ENCODE results near the gene SNIP1. TPM values are rescaled to one million over a fixed set of nuclear protein-coding genes. Genes with fewer than 3 reads are reported as not detected.
"Not testable (repeated sequence)": the region's sequence is repeated elsewhere in the genome, so short reads cannot be mapped to it uniquely, and the experiment has no call there.

The SNIP1 gene
- total and polyA plus RNA-seq, 2 experiments from 2014 or later = 6.5 to 10.5 TPM

GRCh38 chr1:37593726-37594125 lies 39.6 kb upstream of the SNIP1 start:
- DNase-seq (ENCODE audit: low spot score) = no peak
- Histone ChIP-seq H3K9me2 (replicated peaks; ENCODE audit: insufficient read depth) (no peaks in the 10 kb centered on the region), H4K20me1 (ENCODE audit: insufficient read depth, poor library complexity, severe bottlenecking) (peaks cover 14% of the 10 kb centered on the region), H3K27me3 (no peaks in the 10 kb centered on the region), H3K9me3 (ENCODE audit: low read depth) (no peaks in the 10 kb centered on the region), H3K4me3 (no peak overlapping the region), H3K27ac (no peak overlapping the region), H3K79me2 (peaks cover 47% of the 10 kb centered on the region), H3K36me3 (replicated peaks; ENCODE audit: insufficient read depth, low read depth) (no peaks in the 10 kb centered on the region), H3K4me1 (ENCODE audit: insufficient read depth) (peaks cover 11% of the 10 kb centered on the region), H3K4me2 (peak overlapping the region; percentile 87), H2AFZ (no peak overlapping the region)
- 96% methylated on average over 6 of the region's 6 CpGs for WGBS (ENCODE audit: low lambda C conversion rate, missing lambda C conversion rate)
- no peak for TF ChIP-seq EZH2 (IDR thresholded peaks at IDR 0.05; ENCODE audit: borderline replicate concordance)
- no peak for TF ChIP-seq EZH2phosphoT487 (IDR thresholded peaks at IDR 0.05; ENCODE audit: low read depth, severe bottlenecking, unreplicated experiment)
- TF ChIP-seq CTCF (IDR thresholded peaks at IDR 0.05; ENCODE audit: poor library complexity) = no peak

DNA sequence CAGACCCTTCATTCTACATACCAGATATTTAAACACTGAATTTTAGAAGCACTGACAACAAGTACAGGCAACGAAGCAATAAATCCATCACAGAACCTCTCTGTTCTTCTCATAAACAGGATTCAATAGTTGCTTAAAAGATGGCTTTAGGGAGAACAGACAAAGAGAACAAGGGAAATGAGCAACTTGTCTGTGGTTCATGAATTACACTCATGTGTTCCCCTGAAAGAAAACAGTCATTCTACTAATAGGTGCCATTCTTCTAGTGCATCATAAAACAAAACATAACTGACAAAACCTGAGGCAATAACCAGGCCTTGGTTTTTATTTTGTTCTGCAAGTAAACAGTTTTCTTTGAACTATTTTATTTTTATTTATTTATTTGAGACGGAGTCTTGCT lies 34.8 kb upstream of the SNIP1 start:
- no peaks in the 10 kb centered on the region for H3K27me3 ChIP-seq
- no peak for DNase-seq (ENCODE audit: low spot score)
- no peak for TF ChIP-seq CTCF (IDR thresholded peaks at IDR 0.05; ENCODE audit: poor library complexity)
- TF ChIP-seq EZH2 (IDR thresholded peaks at IDR 0.05; ENCODE audit: borderline replicate concordance) = no peak
- TF ChIP-seq EZH2phosphoT487 (IDR thresholded peaks at IDR 0.05; ENCODE audit: low read depth, severe bottlenecking, unreplicated experiment) = no peak
- H3K79me2 ChIP-seq = peaks cover 37% of the 10 kb centered on the region
- H3K9me2 ChIP-seq (replicated peaks; ENCODE audit: insufficient read depth) = no peaks in the 10 kb centered on the region
- H3K4me3 ChIP-seq = no peak overlapping the region
- no peaks in the 10 kb centered on the region for H3K9me3 ChIP-seq (ENCODE audit: low read depth)
- peaks cover 4% of the 10 kb centered on the region for H3K36me3 ChIP-seq (replicated peaks; ENCODE audit: insufficient read depth, low read depth)
- peaks cover under 1% of the 10 kb centered on the region for H3K4me1 ChIP-seq (ENCODE audit: insufficient read depth)
- H2AFZ ChIP-seq = no peak overlapping the region
- no peak overlapping the region for H3K4me2 ChIP-seq
- no peak overlapping the region for H3K27ac ChIP-seq
- WGBS (ENCODE audit: low lambda C conversion rate, missing lambda C conversion rate) = 97% methylated on average over 2 of the region's 2 CpGs
- H4K20me1 ChIP-seq (ENCODE audit: insufficient read depth, poor library complexity, severe bottlenecking) = peaks cover 1% of the 10 kb centered on the region

- H3K4me2 ChIP-seq; DNase-seq (ENCODE audit: low spot score); H3K9me3 ChIP-seq (ENCODE audit: low read depth); H3K9me2 ChIP-seq (replicated peaks; ENCODE audit: insufficient read depth); H3K27me3 ChIP-seq; H3K4me3 ChIP-seq; H2AFZ ChIP-seq; H4K20me1 ChIP-seq (ENCODE audit: insufficient read depth, poor library complexity, severe bottlenecking); H3K4me1 ChIP-seq (ENCODE audit: insufficient read depth); H3K27ac ChIP-seq; H3K36me3 ChIP-seq (replicated peaks; ENCODE audit: insufficient read depth, low read depth): not testable (repeated sequence)
- H3K79me2 ChIP-seq = peaks cover 13% of the 10 kb centered on the region
- WGBS (ENCODE audit: low lambda C conversion rate, missing lambda C conversion rate) = 100% methylated on average over 4 of the region's 4 CpGs
Measured at GRCh38 chr1:37584544-37584943, 30.5 kb upstream of the SNIP1 start.

DNA sequence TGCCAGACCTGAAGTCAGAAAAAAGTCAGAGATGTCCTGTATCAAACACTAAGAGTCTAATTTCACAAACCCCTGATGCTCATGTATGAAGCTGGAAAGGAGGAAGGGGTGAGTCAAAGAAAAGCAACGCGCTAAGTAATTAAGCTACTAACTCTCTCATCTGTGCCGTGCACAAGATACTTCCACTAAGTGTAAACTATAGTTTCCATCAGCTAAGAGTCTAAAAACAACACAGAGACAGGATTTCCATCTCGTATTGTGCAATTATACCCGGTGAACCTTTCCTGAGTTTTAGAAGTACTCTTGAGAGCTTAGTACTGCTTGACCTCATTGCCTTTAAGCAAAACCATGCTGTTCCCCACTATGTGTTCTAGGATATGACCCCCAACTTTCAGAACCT lies 21.6 kb upstream of the SNIP1 start:
- Histone ChIP-seq H3K4me3 (no peak overlapping the region), H3K79me2 (no peaks in the 10 kb centered on the region), H3K4me1 (ENCODE audit: insufficient read depth) (no peaks in the 10 kb centered on the region), H4K20me1 (ENCODE audit: insufficient read depth, poor library complexity, severe bottlenecking) (no peaks in the 10 kb centered on the region), H3K9me2 (replicated peaks; ENCODE audit: insufficient read depth) (no peaks in the 10 kb centered on the region), H3K27ac (peak overlapping the region; percentile 11), H3K4me2 (no peak overlapping the region), H3K36me3 (replicated peaks; ENCODE audit: insufficient read depth, low read depth) (no peaks in the 10 kb centered on the region), H3K9me3 (ENCODE audit: low read depth) (no peaks in the 10 kb centered on the region), H3K27me3 (no peaks in the 10 kb centered on the region), H2AFZ (no peak overlapping the region)
- DNase-seq (ENCODE audit: low spot score) = no peak
- TF ChIP-seq CTCF (IDR thresholded peaks at IDR 0.05; ENCODE audit: poor library complexity) = no peak
- TF ChIP-seq EZH2 (IDR thresholded peaks at IDR 0.05; ENCODE audit: borderline replicate concordance) = no peak
- no peak for TF ChIP-seq EZH2phosphoT487 (IDR thresholded peaks at IDR 0.05; ENCODE audit: low read depth, severe bottlenecking, unreplicated experiment)
- WGBS (ENCODE audit: low lambda C conversion rate, missing lambda C conversion rate) = 87% methylated on average over 5 of the region's 5 CpGs

All from hepatocyte (in vitro differentiated cells).